H9 (cell line): ENCODE data around the gene TMC8. TPM values are rescaled to one million over a fixed set of nuclear protein-coding genes. Genes with fewer than 3 reads are reported as not detected.

Experiments
- DNase-seq: peaks from one replicate; pipeline ENCODE4 v3.0.0-alpha.2; 2017
- H2AFZ ChIP-seq: one replicate; pipeline ENCODE4 v1.6.1; 2013; ENCODE audit warnings: mild to moderate bottlenecking, low read length, control low read depth, moderate library complexity
- H2AK5ac ChIP-seq: 2 replicates; pipeline ENCODE4 v1.6.1; 2013; ENCODE audit warnings: low read length, control low read depth, mixed read lengths; ENCODE audit not compliant: insufficient read length
- H2BK120ac ChIP-seq: one replicate; pipeline ENCODE4 v1.6.1; 2013; ENCODE audit warnings: low read depth, mild to moderate bottlenecking, low read length, control low read depth, inconsistent platforms; ENCODE audit not compliant: poor library complexity, severe bottlenecking
- H2BK12ac ChIP-seq: 2 replicates; pipeline ENCODE4 v1.6.1; 2013; ENCODE audit warnings: low read length, control low read depth, mixed read lengths, low read depth; ENCODE audit not compliant: insufficient read length
- H2BK15ac ChIP-seq: 2 replicates; pipeline ENCODE4 v1.6.1; 2013; ENCODE audit warnings: low read depth, low read length, control low read depth
- H2BK20ac ChIP-seq: one replicate; pipeline ENCODE4 v1.6.1; 2013; ENCODE audit warnings: low read depth, mild to moderate bottlenecking, low read length, control low read depth, inconsistent platforms; ENCODE audit not compliant: poor library complexity, severe bottlenecking
- H2BK5ac ChIP-seq: 2 replicates; pipeline ENCODE4 v1.6.1; 2013; ENCODE audit warnings: low read length, control low read depth, mixed read lengths; ENCODE audit not compliant: insufficient read length
- H3K14ac ChIP-seq: 2 replicates; pipeline ENCODE4 v1.6.1; 2013; ENCODE audit warnings: low read length, control low read depth; ENCODE audit not compliant: insufficient read depth
- H3K18ac ChIP-seq: 2 replicates; pipeline ENCODE4 v1.6.1; 2013; ENCODE audit warnings: low read depth, mild to moderate bottlenecking, mixed read lengths, low read length, control low read depth; ENCODE audit not compliant: insufficient read length
- H3K23ac ChIP-seq: 2 replicates; pipeline ENCODE4 v1.6.1; 2013; ENCODE audit warnings: low read length, control low read depth, mixed read lengths, low read depth; ENCODE audit not compliant: insufficient read length
- H3K23me2 ChIP-seq: 2 replicates; pipeline ENCODE4 v1.6.1; 2013; ENCODE audit warnings: low read depth, mild to moderate bottlenecking, mixed read lengths, low read length, control low read depth; ENCODE audit not compliant: insufficient read length, poor library complexity, severe bottlenecking
- H3K27ac ChIP-seq: 2 replicates; pipeline ENCODE4 v1.5.1; 2013; ENCODE audit warnings: low read length, control low read depth, mixed read lengths, low read depth; ENCODE audit not compliant: insufficient read length
- H3K27me3 ChIP-seq: 2 replicates; pipeline ENCODE4 v1.6.1; 2013; ENCODE audit warnings: low read length, control low read depth, inconsistent platforms; ENCODE audit not compliant: insufficient read depth
- H3K4ac ChIP-seq: 2 replicates; pipeline ENCODE4 v1.6.1; 2013; ENCODE audit warnings: low read depth, mild to moderate bottlenecking, control low read depth, inconsistent platforms, low read length, moderate library complexity
- H3K4me1 ChIP-seq: 2 replicates; pipeline ENCODE4 v1.6.1; 2013; ENCODE audit warnings: low read length, control low read depth, inconsistent platforms; ENCODE audit not compliant: insufficient read depth
- H3K4me2 ChIP-seq: 2 replicates; pipeline ENCODE4 v1.6.1; 2013; ENCODE audit warnings: low read length, control low read depth, mixed read lengths; ENCODE audit not compliant: insufficient read length, insufficient read depth
- H3K56ac ChIP-seq: 2 replicates; pipeline ENCODE4 v1.6.1; 2013; ENCODE audit warnings: low read depth, mild to moderate bottlenecking, mixed read lengths, low read length, control low read depth; ENCODE audit not compliant: insufficient read length
- H3K79me1 ChIP-seq: 2 replicates; pipeline ENCODE4 v1.6.1; 2013; ENCODE audit warnings: low read depth, mild to moderate bottlenecking, moderate library complexity, low read length, control low read depth, inconsistent platforms; ENCODE audit not compliant: insufficient read depth, poor library complexity, severe bottlenecking
- H3K79me2 ChIP-seq: 2 replicates; pipeline ENCODE4 v1.6.1; 2013; ENCODE audit warnings: low read length, control low read depth, inconsistent platforms; ENCODE audit not compliant: insufficient read depth
- H3K9ac ChIP-seq: 2 replicates; pipeline ENCODE4 v1.6.1; 2013; ENCODE audit warnings: low read length, control low read depth, mixed read lengths; ENCODE audit not compliant: insufficient read length; ENCODE audit errors: extremely low read depth
- H3K9me3 ChIP-seq: one replicate; pipeline ENCODE4 v1.6.1; 2013; ENCODE audit warnings: low read depth, low read length, inconsistent platforms; ENCODE audit not compliant: control insufficient read depth
- H3T11ph ChIP-seq: one replicate; pipeline ENCODE4 v1.6.1; 2013; ENCODE audit warnings: mild to moderate bottlenecking, low read length, control low read depth, inconsistent platforms
- H4K20me1 ChIP-seq: one replicate; pipeline ENCODE4 v1.6.1; 2013; ENCODE audit not compliant: control insufficient read depth, insufficient read length, insufficient read depth
- H4K5ac ChIP-seq: 2 replicates; pipeline ENCODE4 v1.6.1; 2013; ENCODE audit warnings: low read depth, mild to moderate bottlenecking, mixed read lengths, low read length, control low read depth; ENCODE audit not compliant: insufficient read length
- H4K8ac ChIP-seq: replicated peaks from 2 replicates; pipeline ENCODE4 v1.6.1; 2013; ENCODE audit warnings: low read length, control low read depth, mixed read lengths, low read depth; ENCODE audit not compliant: insufficient read length
- H4K91ac ChIP-seq: 2 replicates; pipeline ENCODE4 v1.6.1; 2013; ENCODE audit warnings: low read depth, mild to moderate bottlenecking, moderate library complexity, mixed read lengths, low read length, control low read depth; ENCODE audit not compliant: insufficient read length
- H3K27ac Mint-ChIP-seq, 3 experiments: 2 replicates in 2 of 3; 3 replicates in 1 of 3; pipeline ENCODE4 v1.8.0; 2020 to 2021; ENCODE audit warnings: mixed read lengths in 3 of 3, mild to moderate bottlenecking in 1 of 3, moderate library complexity in 1 of 3
- H3K27me3 Mint-ChIP-seq: 2 replicates; pipeline ENCODE4 v1.8.0; 2021; ENCODE audit warnings: low read depth, mild to moderate bottlenecking, moderate library complexity, mixed read lengths
- H3K36me3 Mint-ChIP-seq, 3 experiments: 2 replicates in 2 of 3; 3 replicates in 1 of 3; pipeline ENCODE4 v1.8.0; 2020 to 2021; ENCODE audit warnings: low read depth in 3 of 3, mixed read lengths in 3 of 3; ENCODE audit not compliant: insufficient read depth in 1 of 3
- H3K4me1 Mint-ChIP-seq, 2 experiments: 2 replicates each; pipeline ENCODE4 v1.8.0; 2020; ENCODE audit warnings: mixed read lengths in 2 of 2
- H3K4me3 Mint-ChIP-seq, 2 experiments: 2 replicates in 1 of 2; 3 replicates in 1 of 2; pipeline ENCODE4 v1.8.0; 2020 to 2021; ENCODE audit warnings: mild to moderate bottlenecking in 2 of 2, mixed read lengths in 2 of 2, moderate library complexity in 1 of 2
- H3K9me3 Mint-ChIP-seq, 2 experiments: 2 replicates in 1 of 2; 3 replicates in 1 of 2; pipeline ENCODE4 v1.8.0; 2020; ENCODE audit warnings: mild to moderate bottlenecking in 2 of 2, mixed read lengths in 2 of 2, moderate library complexity in 1 of 2
- WGBS: extraction: QIAGEN DNeasy Blood & Tissue Kit; methylation state at CpG from one replicate; pipeline ENCODE4 v1.1.7; 2013; ENCODE audit warnings: missing lambda C conversion rate, low lambda C conversion rate, mixed read lengths; ENCODE audit not compliant: insufficient read length; ENCODE audit errors: extremely low coverage; 5-methylcytosine and 5-hydroxymethylcytosine counted together
- total RNA-seq: library from RNA; stranded (reverse); gene quantifications from 2 replicates; pipeline ENCODE4 v1.2.1, GENCODE V29; 2021
- TF ChIP-seq, protein P1 (sequence below): fragments of 200-600 bp; sonication (generic); conservative IDR thresholded peaks from 3 replicates; pipeline ENCODE4 v1.8.0; 2021; ENCODE audit warnings: antibody characterized with exemption, mild to moderate bottlenecking

TMC8 gene
- total RNA-seq, 1 experiment from 2014 or later = 1.0 TPM

DNA sequence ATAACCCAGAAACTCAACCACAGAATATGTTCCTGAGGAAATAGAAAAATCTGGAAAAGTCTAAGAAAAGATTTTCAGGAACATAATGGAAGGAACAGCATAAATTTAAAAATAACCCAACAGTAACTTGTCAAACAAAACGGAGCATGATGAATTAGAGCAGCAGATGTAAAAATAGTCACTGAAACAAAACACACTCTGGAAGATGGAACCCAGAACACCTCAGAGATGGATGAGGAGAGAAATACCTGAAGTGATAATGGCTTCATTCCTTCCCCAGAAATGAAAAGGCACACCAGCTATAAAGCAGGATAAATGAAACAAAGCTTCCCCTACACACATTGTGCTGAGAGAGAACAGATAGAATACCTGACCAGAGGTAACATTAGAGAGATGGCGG is 49.9 kb downstream of the TMC8 start:
- TF ChIP-seq, protein P1, sequence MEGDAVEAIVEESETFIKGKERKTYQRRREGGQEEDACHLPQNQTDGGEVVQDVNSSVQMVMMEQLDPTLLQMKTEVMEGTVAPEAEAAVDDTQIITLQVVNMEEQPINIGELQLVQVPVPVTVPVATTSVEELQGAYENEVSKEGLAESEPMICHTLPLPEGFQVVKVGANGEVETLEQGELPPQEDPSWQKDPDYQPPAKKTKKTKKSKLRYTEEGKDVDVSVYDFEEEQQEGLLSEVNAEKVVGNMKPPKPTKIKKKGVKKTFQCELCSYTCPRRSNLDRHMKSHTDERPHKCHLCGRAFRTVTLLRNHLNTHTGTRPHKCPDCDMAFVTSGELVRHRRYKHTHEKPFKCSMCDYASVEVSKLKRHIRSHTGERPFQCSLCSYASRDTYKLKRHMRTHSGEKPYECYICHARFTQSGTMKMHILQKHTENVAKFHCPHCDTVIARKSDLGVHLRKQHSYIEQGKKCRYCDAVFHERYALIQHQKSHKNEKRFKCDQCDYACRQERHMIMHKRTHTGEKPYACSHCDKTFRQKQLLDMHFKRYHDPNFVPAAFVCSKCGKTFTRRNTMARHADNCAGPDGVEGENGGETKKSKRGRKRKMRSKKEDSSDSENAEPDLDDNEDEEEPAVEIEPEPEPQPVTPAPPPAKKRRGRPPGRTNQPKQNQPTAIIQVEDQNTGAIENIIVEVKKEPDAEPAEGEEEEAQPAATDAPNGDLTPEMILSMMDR = no peak
- H2BK15ac ChIP-seq = no peak overlapping the region

More for the DNA sequence above, 49.9 kb downstream of the TMC8 start:
- Histone ChIP-seq H3K4me1 (no peaks in the 10 kb centered on the region), H3K4me2 (no peak overlapping the region), H3T11ph (no peak overlapping the region), H3K27me3 (no peaks in the 10 kb centered on the region), H3K23ac (no peak overlapping the region), H3K56ac (no peak overlapping the region), H3K4ac (no peak overlapping the region), H2BK20ac (no peak overlapping the region), H2BK12ac (no peak overlapping the region), H4K91ac (no peak overlapping the region), H2BK5ac (no peak overlapping the region), H3K9ac (no peak overlapping the region), H3K14ac (no peak overlapping the region), H4K20me1 (no peaks in the 10 kb centered on the region), H2AFZ (no peak overlapping the region), H3K9me3 (no peaks in the 10 kb centered on the region), H2BK120ac (no peak overlapping the region), H4K8ac (no peak overlapping the region), H3K23me2 (no peaks in the 10 kb centered on the region), H3K79me1 (peaks cover 2% of the 10 kb centered on the region), H3K27ac (no peak overlapping the region), H3K79me2 (peaks cover 4% of the 10 kb centered on the region; the same call in 1 of the 2 replicates), H3K18ac (no peak overlapping the region), H4K5ac (no peak overlapping the region), H2AK5ac (no peak overlapping the region)
- no peak for DNase-seq
- peaks cover 57 to 84% (median 84%) of the 10 kb centered on the region in 3 experiments for H3K36me3 Mint-ChIP-seq
- no peak overlapping the region for H3K27ac Mint-ChIP-seq
- H3K4me1 Mint-ChIP-seq = peaks cover 21 to 32% of the 10 kb centered on the region in 2 experiments
- H3K4me3 Mint-ChIP-seq = no peak overlapping the region
- H3K27me3 Mint-ChIP-seq = no peaks in the 10 kb centered on the region; the same call in 1 of the 2 replicates
- WGBS = no CpG with 5 or more reads among the region's 2 CpGs
- H3K9me3 Mint-ChIP-seq = no peaks in the 10 kb centered on the region; a peak in 1 of 5 replicates
